GM19372 (cell line): ENCODE measurements around the gene HHIPL1.

Experiments used
- ATAC-seq: cut with Tn5 transposase; IDR thresholded peaks from one replicate; pipeline ENCODE4 v1.9.1; 2021; ENCODE audit warnings: mild to moderate bottlenecking, low read depth, moderate library complexity; ENCODE audit not compliant: unreplicated experiment

HHIPL1 gene

GRCh38 chr14:99609245-99610170 is 35.4 kb upstream of the HHIPL1 start:
- no peak for ATAC-seq

- ATAC-seq = no peak
These were observed 33.3 kb upstream of the HHIPL1 start for GRCh38 chr14:99611646-99612045.

GRCh38 chr14:99612071-99612737 is 32.7 kb upstream of the HHIPL1 start:
- ATAC-seq = no peak

GRCh38 chr14:99612738-99613330 is 32.1 kb upstream of the HHIPL1 start:
- no peak for ATAC-seq

- no peak for ATAC-seq
These were observed 29.3 kb upstream of the HHIPL1 start for GRCh38 chr14:99615497-99616157.

GRCh38 chr14:99616832-99617800 is 27.8 kb upstream of the HHIPL1 start:
- ATAC-seq = no peak

GRCh38 chr14:99619835-99620834 is 24.8 kb upstream of the HHIPL1 start:
- no peak for ATAC-seq

GRCh38 chr14:99621948-99622347 is 23.0 kb upstream of the HHIPL1 start:
- ATAC-seq = no peak

GRCh38 chr14:99624024-99624423 is 20.9 kb upstream of the HHIPL1 start:
- ATAC-seq = no peak

GRCh38 chr14:99624971-99625370 is 20.0 kb upstream of the HHIPL1 start:
- ATAC-seq = no peak

- ATAC-seq = no peak
These were observed 19.5 kb upstream of the HHIPL1 start for GRCh38 chr14:99625476-99625875.

- no peak for ATAC-seq
These were observed 18.8 kb upstream of the HHIPL1 start for GRCh38 chr14:99626041-99626648.

- no peak for ATAC-seq
These were observed 17.8 kb upstream of the HHIPL1 start for GRCh38 chr14:99627100-99627499.

- no peak for ATAC-seq
These were observed 17.2 kb upstream of the HHIPL1 start for GRCh38 chr14:99627510-99628381.

- no peak for ATAC-seq
These were observed 15.9 kb upstream of the HHIPL1 start for GRCh38 chr14:99628887-99629618.

GRCh38 chr14:99630202-99630601 is 14.7 kb upstream of the HHIPL1 start:
- ATAC-seq = no peak
